ENCODE measurements around the gene KIF5A.
"Not testable (repeated sequence)": the region's sequence is repeated elsewhere in the genome, so short reads cannot be mapped to it uniquely, and the experiment has no call there.

KIF5A gene

GRCh38 chr12:57585156-57585555 lies 35.3 kb downstream of the KIF5A start:
- no peak for DNase-seq

- no peak for DNase-seq
Measured at GRCh38 chr12:57586128-57586527, 36.3 kb downstream of the KIF5A start.

GRCh38 chr12:57586832-57587429 lies 37.1 kb downstream of the KIF5A start:
- DNase-seq = no peak

GRCh38 chr12:57588951-57589610 lies 39.2 kb downstream of the KIF5A start:
- DNase-seq = not testable (repeated sequence)

DNA sequence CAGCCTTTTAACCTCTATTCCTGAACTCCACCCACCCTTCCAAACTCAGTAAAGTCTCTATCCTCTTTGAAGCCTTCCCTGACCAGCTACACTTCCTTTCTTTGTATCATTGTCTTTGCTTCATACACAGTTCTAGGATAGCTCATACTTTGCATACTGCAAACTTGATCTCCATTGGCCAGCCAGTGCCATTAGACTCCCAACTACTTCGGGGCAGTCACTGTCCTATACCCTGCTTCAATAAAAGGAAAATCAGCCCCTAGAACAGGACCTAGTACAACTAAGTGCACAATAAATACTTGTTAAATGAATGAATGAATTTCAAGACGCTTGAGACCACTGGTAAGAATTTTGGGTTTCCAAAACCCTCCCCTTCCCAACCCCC lies 40.6 kb downstream of the KIF5A start:
- DNase-seq = no peak

DNA sequence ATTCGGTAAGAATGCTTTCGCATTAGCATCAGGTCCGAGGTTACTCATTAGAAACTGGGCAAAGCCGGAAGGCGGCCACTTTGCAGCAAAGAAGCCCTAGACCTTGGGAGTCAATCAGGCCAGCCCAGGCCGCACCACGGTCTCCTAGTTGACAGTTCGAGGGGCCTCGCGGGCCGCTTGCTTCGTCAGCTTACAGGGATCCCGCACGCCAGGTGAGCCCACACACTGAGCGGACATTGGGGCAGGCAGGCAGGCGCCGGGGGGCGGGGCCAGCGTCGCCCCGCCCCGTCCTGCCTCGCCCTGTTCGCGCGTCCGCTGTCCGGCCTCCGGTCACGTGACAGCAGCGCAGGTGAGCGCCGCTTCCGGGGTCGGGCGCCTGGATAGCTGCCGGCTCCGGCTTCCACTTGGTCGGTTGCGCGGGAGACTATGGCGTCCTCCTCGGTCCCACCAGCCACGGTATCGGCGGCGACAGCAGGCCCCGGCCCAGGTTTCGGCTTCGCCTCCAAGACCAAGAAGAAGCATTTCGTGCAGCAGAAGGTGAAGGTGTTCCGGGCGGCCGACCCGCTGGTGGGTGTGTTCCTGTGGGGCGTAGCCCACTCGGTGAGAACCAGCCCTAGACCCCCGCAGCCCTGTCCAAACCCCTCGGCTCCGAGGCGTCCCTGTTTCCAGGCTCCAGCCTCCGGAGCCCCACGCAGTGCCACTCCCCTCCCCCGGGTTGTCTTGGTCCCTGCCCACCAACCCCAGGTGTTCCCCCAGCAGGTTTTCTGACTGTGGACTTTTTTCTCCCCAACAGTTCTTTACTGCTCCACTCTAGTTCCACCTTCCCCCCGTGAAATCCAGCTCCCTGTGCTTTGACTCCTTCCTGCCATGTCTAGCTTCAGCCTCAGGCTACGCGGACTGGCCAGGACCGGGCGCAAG lies 41.3 kb downstream of the KIF5A start, which contains the start of gene PIP4K2C:
PIP4K2C (plus strand) TSS at position 329 of the 918 bp plus-strand sequence; CDS start at position 427, 98 bp downstream.
- peak; percentile 13 to 64 for DNase-seq

DNA sequence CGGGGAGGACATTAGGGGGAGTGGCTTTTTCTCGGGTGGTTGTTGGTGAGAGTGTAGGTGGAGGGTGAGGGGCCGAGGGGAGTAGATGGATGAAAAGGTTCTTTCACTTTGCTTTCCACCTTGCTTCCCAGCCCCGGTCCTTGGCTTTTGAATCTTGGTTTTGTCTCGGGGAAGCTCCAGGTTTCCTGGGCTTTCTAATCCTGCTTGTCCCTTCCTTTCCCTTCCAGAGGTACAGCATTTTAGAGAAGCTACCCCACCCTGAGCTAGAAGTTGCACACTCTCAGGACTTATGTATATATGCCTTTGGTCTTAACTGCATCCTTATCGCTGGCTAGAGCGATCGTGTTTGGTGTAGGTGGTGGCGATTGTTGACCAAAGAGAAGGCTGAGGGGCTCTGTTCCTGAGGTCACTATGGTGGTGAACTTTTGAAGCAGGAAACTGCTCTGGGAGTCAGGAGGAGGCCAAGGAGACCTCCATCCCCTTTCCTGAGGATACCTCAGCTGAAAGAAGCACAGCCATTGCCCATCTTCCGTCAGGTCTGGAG lies 42.0 kb downstream of the KIF5A start:
- DNase-seq = no peak

DNA sequence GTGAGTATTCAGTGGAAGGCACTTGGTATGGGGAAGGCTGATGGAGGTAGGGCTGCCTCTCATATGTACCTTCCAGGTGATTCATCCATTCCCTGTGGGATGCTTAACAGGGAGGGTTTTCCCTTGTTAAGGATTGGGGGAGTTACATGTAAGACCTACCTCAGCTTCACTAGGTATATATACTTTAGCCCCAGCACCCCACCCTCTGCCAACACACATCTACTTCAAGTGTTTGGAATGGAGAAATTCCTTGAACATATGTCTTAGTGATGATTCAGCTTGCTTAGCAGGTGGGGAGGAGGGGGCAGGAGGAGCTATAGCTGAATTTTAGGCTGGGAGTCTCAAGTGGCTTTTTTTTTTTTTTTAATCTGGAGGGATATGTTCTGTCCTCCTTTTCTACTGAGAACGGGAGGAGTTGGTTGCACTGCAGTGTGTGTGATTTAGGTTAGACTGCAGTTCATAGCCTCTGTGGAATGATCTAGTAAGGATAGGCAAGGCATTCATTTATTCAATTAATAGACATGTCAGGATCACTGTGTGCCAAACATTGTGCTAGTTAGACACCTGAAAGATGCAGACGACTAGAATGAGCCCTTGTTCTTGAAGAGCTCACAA lies 42.8 kb downstream of the KIF5A start:
- DNase-seq = no peak

DNA sequence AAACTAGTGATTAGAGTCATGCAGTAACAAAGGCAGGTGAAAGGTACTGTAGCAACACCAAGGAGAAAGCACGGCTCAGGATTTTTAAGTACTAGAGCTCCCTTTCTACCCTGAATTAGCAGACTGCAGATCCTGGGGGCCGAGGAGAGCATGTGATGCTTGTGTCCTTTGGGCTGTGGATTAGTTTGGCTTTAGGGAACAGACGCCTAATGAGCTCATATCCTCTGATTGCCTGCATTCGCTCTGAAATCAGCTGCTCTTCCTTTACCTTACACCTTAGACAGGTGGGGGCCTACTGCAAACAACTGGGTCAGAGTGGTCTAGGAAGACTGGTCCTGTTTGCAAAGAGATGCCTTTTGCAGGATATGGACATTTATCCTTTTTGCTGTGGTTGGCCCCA lies 43.3 kb downstream of the KIF5A start:
- DNase-seq = no peak

DNA sequence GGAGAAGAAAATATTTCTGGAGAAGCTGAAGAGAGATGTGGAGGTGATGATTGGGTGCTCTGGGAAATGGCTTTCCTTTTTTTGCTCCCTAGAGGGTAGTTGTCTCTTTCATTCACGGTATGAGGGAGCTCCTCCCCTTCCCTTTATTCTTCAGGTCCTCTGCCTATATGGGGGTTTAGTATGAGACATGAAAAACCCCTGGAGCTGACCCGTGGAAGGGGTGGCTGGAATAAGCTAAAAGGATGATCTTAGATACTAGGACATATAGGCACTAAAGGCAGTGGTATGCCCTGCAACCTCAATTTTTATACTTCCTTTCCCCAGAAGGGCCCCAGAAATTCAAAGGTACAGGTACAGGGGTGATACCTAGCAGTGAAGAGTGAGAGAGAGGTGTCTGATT lies 50.6 kb downstream of the KIF5A start:
- no peak for DNase-seq

- DNase-seq = no peak
Measured at GRCh38 chr12:57602544-57602943, 52.7 kb downstream of the KIF5A start.

- DNase-seq = no peak
Measured at GRCh38 chr12:57603324-57603723, 53.5 kb downstream of the KIF5A start.

DNA sequence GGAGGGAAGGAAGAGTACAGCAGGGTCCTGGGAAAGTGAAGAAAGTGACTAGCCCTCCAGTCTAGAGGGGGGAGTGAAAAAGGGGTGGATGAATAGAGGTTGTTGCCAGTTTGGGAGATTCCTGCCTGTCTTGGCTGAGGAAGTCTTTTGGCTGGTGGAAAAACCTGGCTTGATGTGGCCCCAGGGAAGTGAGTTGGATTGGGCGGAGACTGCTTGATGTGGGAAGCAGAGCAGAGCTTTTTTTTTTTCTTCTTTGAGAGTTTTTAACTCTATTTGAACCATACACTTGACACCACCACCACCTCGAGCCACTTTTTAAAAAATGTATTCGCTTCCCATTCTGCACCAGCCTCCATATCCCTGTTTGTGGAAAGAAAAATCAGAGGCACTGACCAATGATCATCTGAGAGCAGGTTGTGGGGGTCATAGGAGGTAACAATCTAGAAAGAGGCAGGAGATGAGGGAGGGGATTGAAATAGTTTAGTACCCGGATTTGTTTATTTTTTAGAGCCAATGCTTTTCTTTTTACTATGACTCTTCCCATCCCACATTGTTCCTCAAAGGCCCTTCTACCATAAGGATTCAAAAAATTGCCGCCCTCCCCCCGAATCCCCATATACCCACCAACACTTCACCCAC lies 54.1 kb downstream of the KIF5A start:
- peak in 1 of 2 experiments; percentile 39 for DNase-seq

DNA sequence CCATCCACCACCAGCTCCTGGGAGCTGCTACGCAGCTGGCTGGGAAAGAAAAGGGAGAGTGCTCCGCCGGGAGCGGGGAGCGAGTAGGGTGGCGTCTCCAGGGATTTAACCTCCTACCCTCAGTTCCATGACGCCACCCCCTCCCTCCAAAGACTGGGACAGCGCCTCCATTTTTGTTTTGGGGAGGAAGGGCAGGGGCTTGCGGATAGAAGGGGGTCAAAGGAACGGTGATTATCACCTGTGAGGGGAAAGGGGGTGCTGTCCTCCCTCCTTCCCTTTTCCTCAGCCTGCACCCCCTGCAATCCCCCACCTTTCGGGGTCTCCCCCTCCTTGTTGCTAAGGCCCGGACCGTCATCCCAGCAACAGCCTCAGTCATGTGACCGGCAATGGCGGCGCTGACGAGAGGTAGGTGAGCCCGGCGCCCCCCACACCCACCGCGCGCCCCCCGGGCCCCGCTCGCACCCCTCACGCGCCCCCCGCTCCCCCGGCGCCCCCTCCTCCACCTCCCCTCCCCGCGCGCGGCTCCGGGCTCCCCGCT lies 54.7 kb downstream of the KIF5A start, which contains the start of gene DTX3:
DTX3 (plus strand) TSS at position 371 of the 538 bp plus-strand sequence. CDS start 1,694 bp downstream, outside the sequence.
- no peak for DNase-seq

DNA sequence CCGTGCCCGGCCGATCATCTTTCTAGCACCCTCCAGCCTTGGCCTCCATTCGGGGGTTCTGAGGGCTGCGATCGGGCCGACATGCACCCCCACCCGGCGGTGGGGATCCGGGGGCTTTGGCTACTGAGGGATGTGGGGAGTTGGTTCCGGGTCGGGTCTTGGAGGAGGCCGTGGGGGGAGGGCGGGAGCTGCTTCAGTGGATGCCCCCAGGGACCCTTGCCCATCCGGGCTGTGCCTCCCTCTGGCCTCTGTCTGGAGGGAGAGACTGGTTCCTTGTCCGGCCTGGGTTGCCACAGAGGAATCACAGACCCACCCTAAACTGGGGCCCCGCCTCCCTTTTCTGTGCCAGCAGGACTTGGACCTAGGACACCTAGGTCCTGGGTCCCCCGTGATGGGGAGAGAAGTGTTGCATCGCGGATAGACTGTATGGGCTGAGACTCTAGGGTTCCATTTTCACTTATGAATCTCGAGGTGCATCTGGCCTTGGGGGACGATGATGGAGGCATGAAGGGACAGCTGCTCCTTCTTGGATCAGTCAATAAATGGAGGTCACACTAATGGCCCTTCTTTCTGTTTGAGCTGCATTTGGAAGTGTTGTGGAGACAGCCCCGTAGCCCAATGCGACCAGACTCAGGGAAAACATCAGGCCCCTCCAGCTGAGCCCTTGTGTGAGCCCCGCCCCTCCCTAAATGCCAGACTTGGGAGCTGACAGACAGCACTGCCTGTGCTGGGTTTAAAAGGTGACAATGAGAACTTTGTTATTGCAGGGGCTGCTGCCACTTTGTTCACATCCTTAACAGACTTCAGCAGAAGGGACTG lies 55.4 kb downstream of the KIF5A start:
- no peak for DNase-seq

- DNase-seq = no peak
Measured at GRCh38 chr12:57605811-57606311, 56.0 kb downstream of the KIF5A start.

DNA sequence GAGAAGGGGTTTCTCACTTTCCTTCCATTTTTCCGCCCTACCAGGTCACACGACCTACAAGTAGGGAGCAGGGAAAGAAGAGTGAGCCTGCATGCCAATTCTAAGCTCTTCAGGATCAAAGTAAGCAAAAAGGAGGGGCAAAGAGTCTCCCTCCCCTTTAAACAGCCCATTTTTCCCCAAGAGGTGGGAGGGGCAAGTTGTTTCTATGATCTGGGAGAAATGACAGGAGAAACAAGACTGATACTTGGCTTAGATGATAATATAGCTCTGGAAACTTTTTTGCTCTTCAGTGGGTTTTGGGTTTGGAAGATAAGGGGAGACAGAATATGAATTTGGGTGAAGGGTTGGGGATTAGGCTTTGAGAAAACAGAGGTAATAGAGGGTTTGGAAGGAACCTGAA lies 56.6 kb downstream of the KIF5A start:
- no peak for DNase-seq

DNA sequence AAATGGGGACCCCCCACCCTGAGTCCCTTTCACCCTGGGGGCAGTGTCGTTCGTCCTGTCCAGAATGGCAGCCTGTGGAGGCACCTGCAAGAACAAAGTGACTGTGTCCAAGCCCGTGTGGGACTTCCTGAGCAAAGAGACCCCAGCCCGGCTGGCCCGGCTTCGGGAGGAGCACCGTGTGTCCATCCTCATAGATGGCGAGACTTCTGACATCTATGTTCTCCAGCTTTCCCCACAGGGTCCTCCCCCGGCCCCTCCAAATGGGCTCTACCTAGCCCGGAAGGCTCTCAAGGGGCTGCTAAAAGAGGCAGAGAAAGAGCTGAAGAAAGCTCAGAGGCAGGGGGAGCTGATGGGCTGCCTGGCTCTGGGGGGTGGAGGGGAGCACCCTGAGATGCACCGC lies 57.0 kb downstream of the KIF5A start:
- no peak for DNase-seq

GRCh38 chr12:57607958-57608663 lies 58.3 kb downstream of the KIF5A start:
- no peak for DNase-seq

DNA sequence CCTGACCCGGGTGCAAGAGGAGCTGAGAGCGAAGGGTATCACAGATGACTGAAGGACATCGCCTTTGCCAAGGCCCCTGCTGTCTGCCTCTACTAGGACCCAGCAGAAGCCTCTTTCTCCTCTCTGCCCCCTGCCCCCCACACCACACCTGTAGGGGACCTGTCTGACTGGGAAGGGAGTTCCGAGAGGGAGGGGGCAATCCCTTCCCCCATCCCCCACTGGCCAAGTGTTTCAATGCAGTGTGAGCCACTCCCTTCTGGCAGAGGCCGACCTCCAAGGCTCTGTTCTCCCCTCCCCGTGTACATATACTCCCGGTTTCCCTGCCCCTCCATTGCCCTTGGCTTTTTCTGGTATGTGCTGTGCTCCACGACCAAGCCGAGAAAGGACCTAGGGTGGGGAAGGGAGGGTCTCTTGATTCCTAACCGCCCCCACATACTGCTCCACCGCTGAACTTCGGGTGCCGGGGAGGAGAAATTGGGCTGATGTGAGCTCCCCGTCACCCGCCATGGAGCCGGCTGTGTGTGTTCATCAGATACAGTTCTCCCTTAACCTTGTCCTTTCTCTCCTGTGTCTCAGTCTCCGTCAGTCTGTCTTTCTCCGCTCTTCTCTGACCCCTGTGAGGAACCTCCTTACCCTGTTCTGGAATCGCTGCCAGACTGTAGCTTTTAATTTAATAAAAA lies 59.4 kb downstream of the KIF5A start:
- no peak for DNase-seq

All from NCI-H446 (cell line).